Measurements from ENCODE around the gene CABP7. TPM values are rescaled to one million over a fixed set of nuclear protein-coding genes. Genes with fewer than 3 reads are reported as not detected.

Gene CABP7
- polyA plus RNA-seq (not detected in 3 replicates), polyA minus RNA-seq (not detected in 3 replicates)
- not detected for polyA plus RNA-seq (2011; ENCODE audit: low read depth)
- not detected in 2 replicates for polyA plus RNA-seq (2011; cell fraction: cytosol; rRNA removed)
- not detected in 2 replicates for polyA plus RNA-seq (2011; cell fraction: nucleus; rRNA removed)
- polyA plus RNA-seq (2012; ENCODE audit: low replicate concordance), result 0.08 TPM in 1 of 2 replicates, not detected in the other
- polyA minus RNA-seq (2011; cell fraction: cytosol; rRNA and poly(A)+ RNA removed), result not detected
- not detected in 2 replicates for polyA minus RNA-seq (2011; cell fraction: nucleus; rRNA and poly(A)+ RNA removed)

DNA sequence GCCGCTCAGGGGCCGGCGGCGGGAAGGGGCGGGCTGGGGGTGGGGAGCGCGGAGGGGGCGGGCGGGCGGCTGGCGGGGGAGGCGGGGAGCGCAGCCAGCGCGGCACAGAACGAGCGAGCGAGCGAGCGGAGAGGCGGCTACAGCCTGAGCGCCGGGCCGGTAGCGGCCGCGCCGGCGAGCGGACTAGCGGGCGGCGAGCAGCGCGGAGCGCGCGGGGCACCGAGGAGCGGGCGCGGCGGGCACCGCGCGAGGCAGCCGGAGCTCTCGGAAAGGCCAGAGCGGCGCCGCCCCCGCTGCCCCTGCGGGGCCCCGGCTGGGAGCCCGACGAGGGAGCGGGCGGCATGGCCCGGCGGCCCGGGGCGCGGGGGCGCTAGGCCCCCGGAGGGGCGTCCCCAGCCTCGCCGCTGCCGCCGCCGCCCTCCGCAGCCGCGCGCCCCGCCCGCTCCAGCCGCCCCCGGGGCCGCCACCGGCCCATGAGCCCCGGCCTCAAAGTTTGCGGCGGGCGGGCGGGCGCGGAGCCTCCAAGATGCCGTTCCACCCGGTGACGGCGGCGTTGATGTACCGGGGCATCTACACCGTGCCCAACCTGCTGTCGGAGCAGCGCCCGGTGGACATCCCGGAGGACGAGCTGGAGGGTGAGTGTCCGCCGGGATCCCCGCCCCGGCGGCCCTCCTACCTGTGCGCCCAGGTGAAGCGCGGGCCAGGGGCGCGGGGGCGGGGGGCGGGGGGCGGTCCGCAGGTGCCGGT is at the start of gene CABP7:
CABP7 (plus strand) TSS at position 105 of the 747 bp plus-strand sequence; CDS start at position 527, 422 bp downstream.
- Histone ChIP-seq H3K36me3 (ENCODE audit: control insufficient read depth in 2 of 2, extremely low read depth in 1 of 2, insufficient read depth in 2 of 2, low read length in 2 of 2) (no peaks in the 10 kb centered on the region), H3K4me3 (ENCODE audit: control insufficient read depth in 2 of 3, extremely low read depth in 1 of 3, insufficient read depth in 2 of 3, low read depth in 1 of 3, low read length in 3 of 3) (no peak within 1 kb of the TSS), H3K27me3 (ENCODE audit: control insufficient read depth, extremely low read depth, insufficient read depth, low read length) (peaks cover 50% of the 10 kb centered on the region), H3K9me3 (ENCODE audit: control insufficient read depth, low read depth, low read length) (no peaks in the 10 kb centered on the region), H3K4me2 (ENCODE audit: control insufficient read depth, extremely low read depth, insufficient read depth, low read depth, low read length) (no peak within 1 kb of the TSS), H4K20me1 (ENCODE audit: control insufficient read depth, extremely low read depth, insufficient read depth, low read length) (peaks cover 3% of the 10 kb centered on the region), H3K4me1 (ENCODE audit: control insufficient read depth, extremely low read depth, insufficient read depth, low read length) (peaks cover 11% of the 10 kb centered on the region), H2AFZ (ENCODE audit: control insufficient read depth, low read length) (no peak within 1 kb of the TSS), H3K27ac (ENCODE audit: control insufficient read depth, insufficient read depth, low read length) (no peak within 1 kb of the TSS), H3K9ac (ENCODE audit: control insufficient read depth, extremely low read depth, insufficient read depth, low read length) (no peak within 1 kb of the TSS), H3K79me2 (ENCODE audit: control insufficient read depth, insufficient read depth, low read length) (no peaks in the 10 kb centered on the region), H3K9me1 (ENCODE audit: control insufficient read depth, extremely low read depth, insufficient read depth, low read length) (no peaks in the 10 kb centered on the region)
- peak; percentile 63 for TF ChIP-seq EZH2 (IDR thresholded peaks at IDR 0.05; ENCODE audit: low read length)
- TF ChIP-seq, protein P1, sequence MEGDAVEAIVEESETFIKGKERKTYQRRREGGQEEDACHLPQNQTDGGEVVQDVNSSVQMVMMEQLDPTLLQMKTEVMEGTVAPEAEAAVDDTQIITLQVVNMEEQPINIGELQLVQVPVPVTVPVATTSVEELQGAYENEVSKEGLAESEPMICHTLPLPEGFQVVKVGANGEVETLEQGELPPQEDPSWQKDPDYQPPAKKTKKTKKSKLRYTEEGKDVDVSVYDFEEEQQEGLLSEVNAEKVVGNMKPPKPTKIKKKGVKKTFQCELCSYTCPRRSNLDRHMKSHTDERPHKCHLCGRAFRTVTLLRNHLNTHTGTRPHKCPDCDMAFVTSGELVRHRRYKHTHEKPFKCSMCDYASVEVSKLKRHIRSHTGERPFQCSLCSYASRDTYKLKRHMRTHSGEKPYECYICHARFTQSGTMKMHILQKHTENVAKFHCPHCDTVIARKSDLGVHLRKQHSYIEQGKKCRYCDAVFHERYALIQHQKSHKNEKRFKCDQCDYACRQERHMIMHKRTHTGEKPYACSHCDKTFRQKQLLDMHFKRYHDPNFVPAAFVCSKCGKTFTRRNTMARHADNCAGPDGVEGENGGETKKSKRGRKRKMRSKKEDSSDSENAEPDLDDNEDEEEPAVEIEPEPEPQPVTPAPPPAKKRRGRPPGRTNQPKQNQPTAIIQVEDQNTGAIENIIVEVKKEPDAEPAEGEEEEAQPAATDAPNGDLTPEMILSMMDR (optimal IDR thresholded peaks at IDR 0.05 in 1 of 3, IDR thresholded peaks at IDR 0.05 in 1 of 3, conservative IDR thresholded peaks at IDR 0.05 in 1 of 3; ENCODE audit: extremely low read depth in 1 of 3, insufficient read depth in 2 of 3, low read length in 3 of 3), result no peak
- dilution Hi-C loops (cut with MboI; ENCODE audit: extremely low pct_ligation_motif_present, low sequenced_read_pairs), result no loop called here
- DNase-seq (ENCODE audit: low read depth, low spot score), result no peak
- no peak for FAIRE-seq

DNA sequence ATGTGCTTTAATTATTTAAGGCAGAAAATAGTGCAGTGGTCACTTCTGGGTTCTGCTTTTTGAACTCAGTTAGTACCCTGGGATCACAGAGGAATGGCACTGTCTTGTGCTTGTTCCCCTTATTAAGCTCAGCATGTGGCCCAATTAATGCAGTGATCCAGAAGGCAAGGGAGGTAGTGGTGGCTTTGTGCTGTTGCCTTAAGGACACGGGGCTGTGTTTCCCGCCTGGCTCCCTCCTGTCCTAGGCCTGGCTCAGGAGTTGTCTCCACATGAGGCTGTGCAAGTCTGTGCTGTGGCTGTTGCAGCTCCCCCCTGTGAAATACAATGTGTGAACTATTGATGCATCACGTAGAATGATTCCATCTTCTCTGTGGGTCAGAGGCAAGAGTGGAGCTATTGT is 49.2 kb upstream of the CABP7 start:
- Histone ChIP-seq H3K9ac (ENCODE audit: control insufficient read depth, extremely low read depth, insufficient read depth, low read length) (no peak overlapping the region), H3K9me1 (ENCODE audit: control insufficient read depth, extremely low read depth, insufficient read depth, low read length) (no peaks in the 10 kb centered on the region), H3K4me2 (ENCODE audit: control insufficient read depth, extremely low read depth, insufficient read depth, low read depth, low read length) (no peak overlapping the region), H4K20me1 (ENCODE audit: control insufficient read depth, extremely low read depth, insufficient read depth, low read length) (no peaks in the 10 kb centered on the region), H3K27ac (ENCODE audit: control insufficient read depth, insufficient read depth, low read length) (no peak overlapping the region), H2AFZ (ENCODE audit: control insufficient read depth, low read length) (no peak overlapping the region), H3K79me2 (ENCODE audit: control insufficient read depth, insufficient read depth, low read length) (peaks cover 2% of the 10 kb centered on the region), H3K9me3 (ENCODE audit: control insufficient read depth, low read depth, low read length) (no peaks in the 10 kb centered on the region), H3K4me1 (ENCODE audit: control insufficient read depth, extremely low read depth, insufficient read depth, low read length) (no peaks in the 10 kb centered on the region), H3K27me3 (ENCODE audit: control insufficient read depth, extremely low read depth, insufficient read depth, low read length) (no peaks in the 10 kb centered on the region), H3K36me3 (ENCODE audit: control insufficient read depth in 2 of 2, extremely low read depth in 1 of 2, insufficient read depth in 2 of 2, low read length in 2 of 2) (peaks cover 48 to 52% of the 10 kb centered on the region in 2 experiments), H3K4me3 (ENCODE audit: control insufficient read depth in 2 of 3, extremely low read depth in 1 of 3, insufficient read depth in 2 of 3, low read depth in 1 of 3, low read length in 3 of 3) (no peak overlapping the region)
- dilution Hi-C loops (cut with MboI; ENCODE audit: extremely low pct_ligation_motif_present, low sequenced_read_pairs), result no loop called here
- TF ChIP-seq EZH2 (IDR thresholded peaks at IDR 0.05; ENCODE audit: low read length), result no peak
- TF ChIP-seq, protein P1 (optimal IDR thresholded peaks at IDR 0.05 in 1 of 3, IDR thresholded peaks at IDR 0.05 in 1 of 3, conservative IDR thresholded peaks at IDR 0.05 in 1 of 3; ENCODE audit: extremely low read depth in 1 of 3, insufficient read depth in 2 of 3, low read length in 3 of 3), result no peak
- FAIRE-seq, result no peak
- DNase-seq (ENCODE audit: low read depth, low spot score), result no peak
